Measurements from ENCODE around the gene FILIP1.
A peak's percentile ranks its signal among the peaks of the same experiment; 100 is the strongest.

FILIP1 gene

DNA sequence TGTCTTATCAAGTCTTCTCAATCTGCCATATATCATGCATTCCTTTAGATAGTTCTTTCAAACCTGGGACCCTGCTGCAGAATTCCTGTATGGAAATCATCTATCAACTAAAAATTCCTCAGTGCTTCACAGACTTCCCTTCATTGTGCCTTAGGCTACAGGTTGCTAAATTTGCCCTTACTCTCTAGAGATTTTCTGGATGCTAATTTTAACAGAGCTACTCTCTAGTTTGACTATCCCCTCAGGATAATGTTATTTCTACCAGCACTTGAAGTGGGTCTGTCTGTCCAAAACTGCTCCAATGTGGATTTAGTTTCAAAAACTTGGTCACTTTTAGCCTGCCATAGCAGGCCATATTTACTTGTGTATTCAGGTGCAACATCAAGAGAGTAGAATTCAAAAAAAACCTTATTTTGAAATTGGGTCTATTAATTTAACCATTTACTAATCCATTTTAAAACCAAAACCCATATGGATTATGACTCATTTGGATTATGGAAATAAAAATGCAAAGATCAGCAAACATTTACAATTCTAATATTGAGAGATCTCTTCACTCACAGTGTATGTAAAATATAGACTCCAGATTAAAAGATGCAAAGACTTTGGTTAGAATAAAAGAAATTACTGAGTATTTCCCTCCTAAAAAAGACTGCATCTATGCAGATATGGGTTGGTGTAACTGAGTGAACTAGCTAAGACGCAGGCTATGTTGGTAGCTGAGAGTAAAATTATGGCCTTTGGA lies 236.1 kb downstream of the FILIP1 start:
- DNase-seq, result no peak

DNA sequence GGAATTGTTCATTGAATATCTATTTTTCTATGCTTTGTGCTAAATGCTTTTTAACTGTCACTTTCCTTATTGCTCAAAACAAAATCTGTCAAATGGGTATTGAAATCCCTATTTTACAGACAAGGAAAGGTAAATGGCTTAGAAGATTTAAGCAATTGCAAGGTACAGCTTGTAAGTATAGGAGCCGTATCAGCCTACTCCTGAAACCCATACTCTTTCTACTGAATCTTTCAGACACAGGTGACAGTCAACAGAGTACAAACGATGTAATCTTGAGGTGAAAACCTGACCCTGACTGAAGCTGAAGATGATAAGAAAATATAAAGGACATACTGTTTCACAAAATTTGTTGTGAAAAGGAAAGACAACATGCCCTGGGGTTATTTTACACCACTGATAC lies 243.0 kb downstream of the FILIP1 start:
- DNase-seq, result no peak

DNA sequence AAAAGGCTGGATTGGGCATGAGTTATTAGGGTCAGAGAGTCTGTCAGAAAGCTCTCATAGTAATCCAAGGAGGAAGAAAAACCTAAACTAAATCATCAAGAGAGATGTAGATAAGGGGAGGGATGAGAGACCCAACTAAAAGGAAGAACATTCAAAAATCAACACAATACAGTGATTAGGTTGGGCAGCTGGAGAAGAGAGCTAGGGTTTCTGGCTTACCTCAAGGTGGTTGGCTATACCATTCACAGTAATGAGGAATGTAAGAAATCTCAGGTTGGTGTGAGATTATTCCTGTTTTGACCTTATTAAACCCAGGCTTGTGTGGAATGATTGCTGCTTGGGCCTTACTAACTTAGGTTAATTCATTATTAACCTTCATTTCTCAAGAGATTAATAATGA lies 243.8 kb downstream of the FILIP1 start:
- DNase-seq, result no peak

DNA sequence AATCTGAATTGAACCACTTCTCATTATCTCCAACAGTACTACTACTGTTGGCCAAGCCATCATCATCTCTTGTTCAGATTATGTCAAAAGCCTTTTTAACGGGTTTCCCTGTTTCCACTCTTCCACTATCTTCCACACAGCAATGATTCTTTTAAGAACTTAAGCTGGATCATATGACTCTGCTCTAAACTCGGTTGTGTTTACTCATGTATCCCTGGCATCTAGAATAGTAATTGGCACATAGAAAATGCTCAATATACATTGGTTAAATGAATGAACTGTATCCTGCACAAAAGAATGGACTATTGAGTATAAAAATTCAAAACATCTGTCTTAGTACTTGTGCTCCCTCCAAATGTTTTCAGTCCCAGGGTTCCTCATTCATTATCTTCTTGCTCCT lies 247.2 kb downstream of the FILIP1 start:
- DNase-seq, result no peak

DNA sequence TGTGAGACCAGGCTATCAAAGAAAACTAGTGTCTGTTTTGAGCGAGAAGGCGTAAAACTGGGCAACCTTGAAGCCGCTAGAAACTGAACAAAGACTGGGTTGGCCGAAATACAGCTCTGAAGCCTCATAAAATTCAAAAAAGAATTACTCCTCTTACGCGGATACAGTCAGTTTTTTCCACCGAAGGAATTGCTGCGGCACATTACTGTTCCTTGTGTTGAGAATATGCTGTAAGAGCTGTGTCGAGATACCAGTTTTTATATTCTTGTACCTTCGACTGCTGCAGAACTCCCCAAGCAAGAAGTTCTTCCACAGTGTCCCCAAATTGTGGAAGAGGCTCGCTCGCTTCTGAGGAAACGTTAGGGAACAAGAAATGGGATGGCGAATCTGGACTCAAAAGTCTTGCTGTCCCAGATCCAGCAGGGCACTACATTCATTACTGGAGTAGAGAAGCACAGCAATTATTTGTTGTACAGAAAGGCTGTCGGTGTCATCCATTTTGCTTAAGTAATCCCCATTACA lies 249.5 kb downstream of the FILIP1 start:
- DNase-seq, result peak; percentile 13

DNA sequence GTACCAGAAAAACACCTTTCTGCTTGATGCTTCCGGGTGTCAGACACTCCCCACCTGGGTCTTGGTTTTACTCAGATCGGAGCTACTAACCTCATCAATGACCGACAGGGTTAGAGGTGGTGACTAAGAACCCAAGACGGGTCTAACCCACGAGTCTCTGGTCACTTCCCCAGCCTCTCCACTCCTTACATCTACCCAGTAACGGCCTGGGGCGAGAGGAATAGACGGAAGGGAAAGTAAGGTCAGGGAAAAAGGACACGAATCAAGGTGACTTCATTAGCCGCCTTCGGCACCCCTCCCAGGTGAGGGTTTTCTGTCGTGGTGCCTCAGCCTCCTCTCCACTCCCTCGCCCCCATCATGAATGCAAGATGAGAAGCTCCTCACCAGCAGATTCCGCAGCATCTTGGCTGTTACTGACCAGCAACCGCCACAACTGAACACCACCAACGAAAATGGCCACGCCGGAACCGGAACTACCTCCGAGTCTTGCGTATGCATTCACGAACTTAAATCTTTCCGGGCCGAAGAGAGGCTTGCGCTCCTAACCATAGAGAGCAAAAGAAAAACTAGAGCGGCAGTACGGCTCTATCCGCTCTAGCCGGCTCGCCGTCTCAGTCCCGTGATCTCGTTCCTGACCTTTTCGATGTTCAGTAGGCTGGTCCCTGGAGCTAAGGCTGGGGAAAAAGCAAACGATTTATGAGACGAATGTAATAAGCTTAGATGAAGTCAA lies 250.1 kb downstream of the FILIP1 start, which contains the start of gene COX7A2:
Gene COX7A2, minus strand, starts transcription at position 469 of the 730 bp plus-strand sequence. Its CDS starts 67 bp downstream, at position 402.
- DNase-seq, result peak; percentile 96
